ENCODE measurements around the gene CDKL5.

The CDKL5 gene

DNA sequence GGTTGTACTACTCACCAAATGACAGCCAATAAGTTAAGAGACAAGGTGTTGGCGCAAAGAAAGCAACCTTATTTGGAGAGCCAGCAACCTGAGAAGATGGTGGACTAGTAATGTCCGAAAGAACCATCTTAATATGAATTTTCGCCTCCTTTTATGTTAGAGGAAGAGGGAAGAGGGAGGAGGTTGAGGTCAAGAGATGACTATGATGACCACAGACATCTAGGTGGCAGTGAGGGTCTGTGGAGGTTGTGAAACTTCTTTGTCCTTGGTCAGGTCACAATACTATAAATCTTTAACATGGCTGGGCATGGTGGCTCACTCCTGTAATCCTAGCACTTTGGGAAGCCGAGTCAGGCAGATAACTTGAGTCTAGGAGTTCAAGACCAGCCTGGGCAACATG is 15.4 kb downstream of the CDKL5 start:
- Histone ChIP-seq H3K27ac (no peak overlapping the region), H3K36me3 (replicated peaks) (no peaks in the 10 kb centered on the region), H3K4me3 (ENCODE audit: low read depth, low read length) (no peak overlapping the region), H3K27me3 (replicated peaks) (no peaks in the 10 kb centered on the region)
- no peak for DNase-seq
- in situ Hi-C loops (cut with HindIII; ENCODE audit: low pct_ligation_motif_present, low sequenced_read_pairs) = no loop called here
- TF ChIP-seq, protein P1, sequence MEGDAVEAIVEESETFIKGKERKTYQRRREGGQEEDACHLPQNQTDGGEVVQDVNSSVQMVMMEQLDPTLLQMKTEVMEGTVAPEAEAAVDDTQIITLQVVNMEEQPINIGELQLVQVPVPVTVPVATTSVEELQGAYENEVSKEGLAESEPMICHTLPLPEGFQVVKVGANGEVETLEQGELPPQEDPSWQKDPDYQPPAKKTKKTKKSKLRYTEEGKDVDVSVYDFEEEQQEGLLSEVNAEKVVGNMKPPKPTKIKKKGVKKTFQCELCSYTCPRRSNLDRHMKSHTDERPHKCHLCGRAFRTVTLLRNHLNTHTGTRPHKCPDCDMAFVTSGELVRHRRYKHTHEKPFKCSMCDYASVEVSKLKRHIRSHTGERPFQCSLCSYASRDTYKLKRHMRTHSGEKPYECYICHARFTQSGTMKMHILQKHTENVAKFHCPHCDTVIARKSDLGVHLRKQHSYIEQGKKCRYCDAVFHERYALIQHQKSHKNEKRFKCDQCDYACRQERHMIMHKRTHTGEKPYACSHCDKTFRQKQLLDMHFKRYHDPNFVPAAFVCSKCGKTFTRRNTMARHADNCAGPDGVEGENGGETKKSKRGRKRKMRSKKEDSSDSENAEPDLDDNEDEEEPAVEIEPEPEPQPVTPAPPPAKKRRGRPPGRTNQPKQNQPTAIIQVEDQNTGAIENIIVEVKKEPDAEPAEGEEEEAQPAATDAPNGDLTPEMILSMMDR (IDR thresholded peaks at IDR 0.05; ENCODE audit: low read depth, low read length, missing control alignments) = no peak

DNA sequence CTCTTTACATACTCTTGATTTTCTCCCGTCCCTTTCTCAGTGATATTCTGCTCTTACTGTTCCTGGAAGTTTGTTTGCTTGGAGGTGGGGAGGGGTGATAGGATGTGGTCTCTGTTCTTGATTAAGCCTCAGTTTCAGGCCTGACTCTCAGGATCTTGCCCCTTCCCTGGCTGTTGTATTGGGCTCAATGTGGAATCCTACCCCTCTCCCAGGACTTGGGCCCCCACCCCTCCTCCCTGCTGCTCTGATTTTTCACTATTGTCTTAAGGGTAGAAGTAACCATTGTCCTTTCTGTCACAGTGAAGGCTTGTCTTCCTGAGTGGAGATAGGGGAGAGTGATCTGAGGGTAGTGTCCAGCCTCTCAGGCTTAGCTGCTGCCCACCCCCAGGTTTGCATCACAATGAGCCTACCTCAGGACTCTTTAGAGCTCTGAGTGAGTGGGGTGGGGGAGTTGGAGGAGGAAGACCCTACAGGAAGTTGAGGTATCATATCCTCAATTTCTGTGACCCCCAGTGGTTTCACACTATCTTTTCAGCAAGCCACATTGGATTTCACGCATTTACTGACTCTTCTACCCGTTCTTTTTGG is 16.5 kb downstream of the CDKL5 start:
- TF ChIP-seq, protein P1 (IDR thresholded peaks at IDR 0.05; ENCODE audit: low read depth, low read length, missing control alignments) = no peak
- in situ Hi-C loops (cut with HindIII; ENCODE audit: low pct_ligation_motif_present, low sequenced_read_pairs) = no loop called here
- H3K4me3 ChIP-seq (ENCODE audit: low read depth, low read length) = no peak overlapping the region
- DNase-seq = no peak
- no peak overlapping the region for H3K27ac ChIP-seq
- no peaks in the 10 kb centered on the region for H3K36me3 ChIP-seq (replicated peaks)
- no peaks in the 10 kb centered on the region for H3K27me3 ChIP-seq (replicated peaks)

DNA sequence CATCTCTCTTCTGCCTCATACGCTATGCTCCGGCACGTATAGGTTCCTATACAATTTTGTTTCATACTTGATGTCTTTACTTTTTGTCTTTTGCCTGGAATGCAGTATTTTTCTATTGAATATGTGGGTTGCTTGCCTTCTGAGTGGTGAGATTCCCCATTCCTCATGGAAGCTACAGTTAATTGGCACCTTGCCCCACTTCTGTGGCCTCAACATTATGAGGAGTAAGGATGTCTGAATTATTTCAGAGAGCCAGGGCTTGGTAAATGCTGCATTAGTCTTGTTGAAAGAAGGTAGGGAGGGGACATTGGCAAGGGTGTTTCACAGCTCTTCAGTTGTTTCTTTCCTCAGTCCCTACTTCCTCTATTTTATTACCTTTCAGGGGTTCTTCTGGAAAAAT is 23.0 kb downstream of the CDKL5 start:
- Histone ChIP-seq H3K27ac (no peak overlapping the region), H3K27me3 (replicated peaks) (no peaks in the 10 kb centered on the region), H3K4me3 (ENCODE audit: low read depth, low read length) (no peak overlapping the region), H3K36me3 (replicated peaks) (no peaks in the 10 kb centered on the region)
- in situ Hi-C loops (cut with HindIII; ENCODE audit: low pct_ligation_motif_present, low sequenced_read_pairs) = no loop called here
- no peak for DNase-seq
- TF ChIP-seq, protein P1 (IDR thresholded peaks at IDR 0.05; ENCODE audit: low read depth, low read length, missing control alignments) = no peak

DNA sequence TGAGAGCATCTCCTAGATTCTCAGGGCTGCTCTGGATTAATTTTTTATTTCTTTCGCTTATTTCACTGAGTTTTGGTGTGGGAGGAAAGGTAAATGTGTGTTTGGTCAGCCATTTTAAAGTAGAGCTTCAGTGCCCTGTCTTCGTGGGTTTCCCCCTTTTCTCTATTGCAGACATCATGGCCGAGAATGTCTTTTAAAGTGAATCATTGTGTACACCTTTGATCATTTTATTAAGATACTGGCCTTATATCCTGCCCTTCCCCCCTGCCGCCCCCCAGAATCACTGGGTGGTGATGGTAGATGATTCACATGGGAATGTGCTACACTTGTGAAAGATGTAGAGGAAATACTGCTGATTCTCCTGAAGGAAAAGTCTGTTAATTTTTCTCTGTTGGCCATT is 23.8 kb downstream of the CDKL5 start:
- in situ Hi-C loops (cut with HindIII; ENCODE audit: low pct_ligation_motif_present, low sequenced_read_pairs) = no loop called here
- no peaks in the 10 kb centered on the region for H3K27me3 ChIP-seq (replicated peaks)
- TF ChIP-seq, protein P1 (IDR thresholded peaks at IDR 0.05; ENCODE audit: low read depth, low read length, missing control alignments) = no peak
- H3K27ac ChIP-seq = no peak overlapping the region
- no peak for DNase-seq
- H3K4me3 ChIP-seq (ENCODE audit: low read depth, low read length) = no peak overlapping the region
- H3K36me3 ChIP-seq (replicated peaks) = no peaks in the 10 kb centered on the region

DNA sequence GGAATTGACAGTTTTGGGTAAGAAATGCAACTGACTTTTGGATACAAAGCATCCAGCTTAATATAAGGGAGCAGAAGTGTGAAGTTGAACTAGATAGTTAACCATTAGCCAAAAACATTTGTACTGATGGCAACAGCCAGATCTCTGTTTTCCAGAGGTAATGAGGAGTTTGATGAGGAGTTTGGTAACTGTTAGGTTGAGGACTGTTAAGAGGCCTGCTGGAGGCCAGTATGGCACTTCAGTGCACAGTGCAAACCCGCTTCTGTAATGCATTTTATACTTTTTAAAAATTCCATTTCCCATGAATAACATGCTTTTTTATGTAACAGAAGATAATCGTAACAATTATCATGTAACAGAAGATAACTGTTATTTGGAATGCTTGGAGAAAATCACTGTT is 30.0 kb downstream of the CDKL5 start:
- in situ Hi-C loops (cut with HindIII; ENCODE audit: low pct_ligation_motif_present, low sequenced_read_pairs) = no loop called here
- TF ChIP-seq, protein P1 (IDR thresholded peaks at IDR 0.05; ENCODE audit: low read depth, low read length, missing control alignments) = no peak
- Histone ChIP-seq H3K27me3 (replicated peaks) (no peaks in the 10 kb centered on the region), H3K36me3 (replicated peaks) (no peaks in the 10 kb centered on the region), H3K4me3 (ENCODE audit: low read depth, low read length) (no peak overlapping the region), H3K27ac (no peak overlapping the region)
- DNase-seq = no peak

DNA sequence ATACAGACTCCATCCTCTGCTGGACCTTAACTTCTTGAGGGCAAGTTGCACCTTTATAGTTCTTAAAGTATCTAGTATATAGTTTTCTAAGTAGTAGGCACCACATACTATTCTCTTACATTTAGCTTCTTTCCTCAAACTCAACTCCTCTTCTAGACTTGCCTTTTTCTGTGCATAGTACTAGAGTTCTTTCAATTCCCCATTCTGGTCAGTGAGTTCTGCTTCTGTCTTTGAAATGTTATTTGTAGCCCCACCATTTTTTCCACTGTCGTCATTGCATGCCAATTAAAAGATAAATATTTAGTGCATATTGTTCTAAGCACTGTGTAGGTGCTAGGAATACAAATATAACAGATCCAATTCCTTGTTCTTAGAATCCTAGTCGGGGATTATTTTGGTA is 31.6 kb downstream of the CDKL5 start:
- TF ChIP-seq, protein P1 (IDR thresholded peaks at IDR 0.05; ENCODE audit: low read depth, low read length, missing control alignments) = no peak
- Histone ChIP-seq H3K4me3 (ENCODE audit: low read depth, low read length) (no peak overlapping the region), H3K27ac (no peak overlapping the region), H3K36me3 (replicated peaks) (no peaks in the 10 kb centered on the region), H3K27me3 (replicated peaks) (no peaks in the 10 kb centered on the region)
- DNase-seq = no peak
- in situ Hi-C loops (cut with HindIII; ENCODE audit: low pct_ligation_motif_present, low sequenced_read_pairs) = no loop called here
